ENCODE measurements around the gene LSG1. TPM values are rescaled to one million over a fixed set of nuclear protein-coding genes. Genes with fewer than 3 reads are reported as not detected.

The LSG1 gene
- total RNA-seq, 1 donor from 2014 or later, result 51.0 TPM

DNA sequence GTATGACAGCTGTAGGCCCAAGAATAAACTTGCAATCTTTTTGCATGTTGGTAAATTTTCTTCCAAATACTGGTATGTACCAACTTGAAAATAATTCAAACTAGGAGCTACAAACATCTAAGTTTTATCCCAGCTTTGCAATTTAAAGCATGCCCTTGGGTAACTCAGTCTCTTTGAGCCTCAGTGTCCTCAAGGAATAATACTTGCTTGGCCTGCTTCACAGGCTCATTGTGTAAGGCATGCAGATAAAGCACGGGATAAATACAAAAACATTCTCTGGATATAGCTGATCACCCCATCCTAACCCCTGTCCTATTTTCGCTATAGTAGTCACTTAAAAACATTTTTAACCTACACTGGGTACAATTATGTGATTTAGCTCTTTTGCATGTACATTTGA lies 29.2 kb downstream of the LSG1 start:
- peaks cover 25% of the 10 kb centered on the region for H3K36me3 Mint-ChIP-seq (ENCODE audit: insufficient read depth)
- H3K4me1 Mint-ChIP-seq (ENCODE audit: low read depth), result no peaks in the 10 kb centered on the region
- no peak for TF ChIP-seq CTCF (IDR thresholded peaks at IDR 0.05; ENCODE audit: unreplicated experiment)
- H3K27ac Mint-ChIP-seq, result no peak overlapping the region
- no peaks in the 10 kb centered on the region for H3K9me3 Mint-ChIP-seq (ENCODE audit: low read depth)
- no peak for DNase-seq (ENCODE audit: low spot score, unreplicated experiment)
- no peaks in the 10 kb centered on the region for H3K27me3 Mint-ChIP-seq
- no peak overlapping the region for H3K4me3 Mint-ChIP-seq (ENCODE audit: low read depth)

DNA sequence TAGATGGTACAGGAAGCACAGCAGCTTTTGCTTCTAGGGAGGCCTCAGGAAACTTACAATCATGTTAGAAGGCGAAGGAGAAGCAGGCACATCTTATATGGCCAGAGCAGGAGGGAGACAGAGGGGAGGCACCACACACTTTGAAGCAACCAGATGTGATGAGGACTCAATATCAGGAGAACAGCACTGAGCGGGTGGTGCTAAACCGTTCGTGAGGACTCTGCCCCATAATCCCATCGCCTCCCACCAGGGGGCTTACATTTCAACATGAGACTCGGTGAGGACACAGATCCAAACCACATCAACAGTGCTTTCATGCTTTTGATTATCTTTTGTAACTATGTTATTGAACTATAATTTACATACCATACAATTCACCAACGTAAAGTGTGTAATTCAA lies 31.2 kb downstream of the LSG1 start:
- DNase-seq (ENCODE audit: low spot score, unreplicated experiment), result no peak
- TF ChIP-seq CTCF (IDR thresholded peaks at IDR 0.05; ENCODE audit: unreplicated experiment), result peak; percentile 55
- H3K27ac Mint-ChIP-seq, result no peak overlapping the region
- peaks cover 22% of the 10 kb centered on the region for H3K36me3 Mint-ChIP-seq (ENCODE audit: insufficient read depth)
- H3K27me3 Mint-ChIP-seq, result no peaks in the 10 kb centered on the region
- no peak overlapping the region for H3K4me3 Mint-ChIP-seq (ENCODE audit: low read depth)
- H3K9me3 Mint-ChIP-seq (ENCODE audit: low read depth), result no peaks in the 10 kb centered on the region
- no peaks in the 10 kb centered on the region for H3K4me1 Mint-ChIP-seq (ENCODE audit: low read depth)

DNA sequence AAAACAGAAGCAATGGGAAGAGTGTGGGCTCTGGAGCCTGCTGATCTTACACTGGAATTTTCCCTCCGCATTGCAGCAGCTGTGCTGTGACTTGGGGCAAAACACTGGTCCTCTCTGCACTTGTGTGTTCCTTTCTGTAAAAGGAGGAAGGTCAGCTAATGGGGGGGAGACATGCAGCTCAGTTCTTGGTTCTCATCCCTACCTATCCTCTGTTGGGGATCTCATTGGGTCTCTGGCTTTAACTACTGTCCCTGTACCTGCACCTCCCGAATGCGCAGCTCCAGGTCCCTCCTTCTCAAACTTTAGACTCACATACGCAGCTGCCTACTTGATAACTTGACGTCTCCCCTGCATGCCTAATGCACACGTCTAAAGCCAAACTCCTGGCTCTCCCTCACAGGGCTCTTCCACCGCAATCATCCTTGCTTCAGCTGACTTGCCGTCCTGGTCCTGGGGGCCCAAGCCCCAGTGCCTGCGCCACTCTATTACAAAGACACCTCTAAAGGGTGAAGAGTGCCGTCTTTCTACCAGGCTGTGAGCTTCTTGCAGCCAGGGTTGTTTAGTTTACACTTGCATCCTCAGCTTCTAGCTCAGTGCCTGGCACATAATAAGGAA lies 32.9 kb downstream of the LSG1 start:
- Mint-ChIP-seq H3K27me3 (no peaks in the 10 kb centered on the region), H3K36me3 (ENCODE audit: insufficient read depth) (peaks cover 17% of the 10 kb centered on the region), H3K9me3 (ENCODE audit: low read depth) (no peaks in the 10 kb centered on the region), H3K4me1 (ENCODE audit: low read depth) (no peaks in the 10 kb centered on the region), H3K27ac (peak overlapping the region; percentile 30), H3K4me3 (ENCODE audit: low read depth) (no peak overlapping the region)
- no peak for DNase-seq (ENCODE audit: low spot score, unreplicated experiment)
- no peak for TF ChIP-seq CTCF (IDR thresholded peaks at IDR 0.05; ENCODE audit: unreplicated experiment)

DNA sequence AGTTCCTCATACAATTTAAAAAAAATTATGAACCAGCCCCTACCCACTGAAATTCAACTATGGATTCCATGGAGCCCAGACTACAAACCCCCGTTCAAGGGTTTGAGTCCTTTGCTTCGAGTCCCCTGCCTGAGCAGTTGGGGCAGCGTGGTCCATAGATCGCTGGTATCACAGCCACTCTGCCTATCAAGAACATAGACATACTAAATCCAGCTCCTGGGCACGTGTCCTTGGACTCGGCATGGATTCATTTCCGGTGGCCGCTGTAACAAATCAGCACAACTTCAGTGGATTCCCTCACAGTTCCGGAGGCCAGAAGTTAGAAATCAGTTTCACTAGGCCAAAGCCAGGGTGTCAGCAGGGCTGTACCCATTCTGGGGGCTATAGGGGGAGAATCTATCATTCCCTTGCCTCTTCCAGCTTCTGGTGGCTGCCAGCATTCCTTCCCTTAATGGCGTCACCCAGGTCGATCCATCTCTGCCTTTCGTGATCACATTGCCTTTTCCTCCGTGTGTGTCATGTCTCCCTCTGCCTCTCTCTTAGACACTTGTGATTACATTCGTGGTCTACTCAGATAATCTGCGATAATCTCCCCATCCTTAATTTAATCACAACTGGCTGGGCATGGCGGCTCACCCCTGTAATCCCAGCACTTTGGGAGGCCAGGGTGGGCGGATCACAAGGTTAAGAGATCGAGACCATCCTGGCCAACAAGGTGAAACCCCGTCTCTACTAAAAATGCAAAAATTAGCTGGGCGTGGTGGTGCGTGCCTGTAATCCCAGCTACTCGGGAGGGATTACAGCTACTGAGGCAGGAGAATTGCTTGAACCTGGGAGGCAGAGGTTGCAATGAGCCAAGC lies 34.2 kb downstream of the LSG1 start:
- peak overlapping the region; percentile 37 for H3K27ac Mint-ChIP-seq
- no peak for DNase-seq (ENCODE audit: low spot score, unreplicated experiment)
- no peaks in the 10 kb centered on the region for H3K9me3 Mint-ChIP-seq (ENCODE audit: low read depth)
- H3K4me3 Mint-ChIP-seq (ENCODE audit: low read depth), result no peak overlapping the region
- peaks cover 1% of the 10 kb centered on the region for H3K4me1 Mint-ChIP-seq (ENCODE audit: low read depth)
- H3K36me3 Mint-ChIP-seq (ENCODE audit: insufficient read depth), result peaks cover 12% of the 10 kb centered on the region
- no peak for TF ChIP-seq CTCF (IDR thresholded peaks at IDR 0.05; ENCODE audit: unreplicated experiment)
- H3K27me3 Mint-ChIP-seq, result no peaks in the 10 kb centered on the region

- Mint-ChIP-seq H3K27ac (no peak overlapping the region), H3K4me3 (ENCODE audit: low read depth) (no peak overlapping the region), H3K36me3 (ENCODE audit: insufficient read depth) (peaks cover 9% of the 10 kb centered on the region), H3K9me3 (ENCODE audit: low read depth) (no peaks in the 10 kb centered on the region), H3K4me1 (ENCODE audit: low read depth) (peaks cover 1% of the 10 kb centered on the region), H3K27me3 (no peaks in the 10 kb centered on the region)
- DNase-seq (ENCODE audit: low spot score, unreplicated experiment), result no peak
- TF ChIP-seq CTCF (IDR thresholded peaks at IDR 0.05; ENCODE audit: unreplicated experiment), result no peak
Observed at GRCh38 chr3:194637066-194637465, 34.9 kb downstream of the LSG1 start.

Data from progenitor cell of endocrine pancreas (in vitro differentiated cells).